ENCODE data around the gene RAET1L. TPM values are rescaled to one million over a fixed set of nuclear protein-coding genes. Genes with fewer than 3 reads are reported as not detected.

Gene RAET1L
- total RNA-seq, 2 experiments from 2014 or later, result not detected

GRCh38 chr6:150058231-150058792 lies 33.0 kb upstream of the RAET1L start:
- ChIA-PET POLR2A (no interaction called here), CTCF (no interaction called here)
- no peak overlapping the region for H3K4me3 Mint-ChIP-seq
- no peak overlapping the region for H3K27ac Mint-ChIP-seq
- no peaks in the 10 kb centered on the region for H3K9me3 Mint-ChIP-seq
- no peaks in the 10 kb centered on the region for H3K36me3 Mint-ChIP-seq (ENCODE audit: low read depth)
- H3K27me3 Mint-ChIP-seq, result peaks cover 33% of the 10 kb centered on the region
- H3K4me1 Mint-ChIP-seq, result peaks cover 12% of the 10 kb centered on the region
- DNase-seq, result no peak

GRCh38 chr6:150057501-150057951 lies 32.2 kb upstream of the RAET1L start:
- H3K4me3 Mint-ChIP-seq, result no peak overlapping the region
- no peak for DNase-seq
- POLR2A ChIA-PET, result no interaction called here
- H3K27ac Mint-ChIP-seq, result no peak overlapping the region
- no peaks in the 10 kb centered on the region for H3K9me3 Mint-ChIP-seq
- peaks cover 12% of the 10 kb centered on the region for H3K4me1 Mint-ChIP-seq
- no peaks in the 10 kb centered on the region for H3K36me3 Mint-ChIP-seq (ENCODE audit: low read depth)
- CTCF ChIA-PET, result no interaction called here
- H3K27me3 Mint-ChIP-seq, result peaks cover 38% of the 10 kb centered on the region

GRCh38 chr6:150056916-150057315 lies 31.6 kb upstream of the RAET1L start:
- Mint-ChIP-seq H3K9me3 (no peaks in the 10 kb centered on the region), H3K27me3 (peaks cover 41% of the 10 kb centered on the region), H3K27ac (no peak overlapping the region), H3K4me3 (no peak overlapping the region), H3K36me3 (ENCODE audit: low read depth) (no peaks in the 10 kb centered on the region), H3K4me1 (peaks cover 12% of the 10 kb centered on the region)
- CTCF ChIA-PET, result interaction anchor here (0.6 kb wide), 3 partner anchors 309 to 1040 kb away, joined by 3 to 6 read pairs (median 5); no protein-coding TSS in a partner anchor
- no peak for DNase-seq
- POLR2A ChIA-PET, result no interaction called here

GRCh38 chr6:150056156-150056555 lies 30.8 kb upstream of the RAET1L start:
- POLR2A ChIA-PET, result no interaction called here
- H3K4me3 Mint-ChIP-seq, result no peak overlapping the region
- CTCF ChIA-PET, result no interaction called here
- no peaks in the 10 kb centered on the region for H3K9me3 Mint-ChIP-seq
- no peak overlapping the region for H3K27ac Mint-ChIP-seq
- no peak for DNase-seq
- H3K27me3 Mint-ChIP-seq, result peaks cover 40% of the 10 kb centered on the region
- peaks cover 12% of the 10 kb centered on the region for H3K4me1 Mint-ChIP-seq
- no peaks in the 10 kb centered on the region for H3K36me3 Mint-ChIP-seq (ENCODE audit: low read depth)

- Mint-ChIP-seq H3K4me1 (peaks cover 8% of the 10 kb centered on the region), H3K4me3 (no peak overlapping the region), H3K27me3 (peaks cover 49% of the 10 kb centered on the region), H3K9me3 (no peaks in the 10 kb centered on the region), H3K27ac (no peak overlapping the region), H3K36me3 (ENCODE audit: low read depth) (no peaks in the 10 kb centered on the region)
- ChIA-PET POLR2A (no interaction called here), CTCF (interaction anchor here (0.7 to 1.3 kb wide), 4 partner anchors 36 to 752 kb away, joined by 3 to 4 read pairs (median 3); no protein-coding TSS in a partner anchor)
- DNase-seq, result no peak
Observed at GRCh38 chr6:150055131-150055530, 29.8 kb upstream of the RAET1L start.

- no peak for DNase-seq
- Mint-ChIP-seq H3K27ac (no peak overlapping the region), H3K27me3 (peaks cover 51% of the 10 kb centered on the region), H3K36me3 (ENCODE audit: low read depth) (no peaks in the 10 kb centered on the region), H3K4me3 (no peak overlapping the region), H3K9me3 (no peaks in the 10 kb centered on the region), H3K4me1 (no peaks in the 10 kb centered on the region)
- POLR2A ChIA-PET, result no interaction called here
- CTCF ChIA-PET, result interaction anchor here (0.7 to 3.1 kb wide), 2 partner anchors 11 to 152 kb away, joined by 3 to 11 read pairs; no protein-coding TSS in a partner anchor
Observed at GRCh38 chr6:150053450-150053849, 28.1 kb upstream of the RAET1L start.

GRCh38 chr6:150050846-150051245 lies 25.5 kb upstream of the RAET1L start:
- no peak for DNase-seq
- H3K4me3 Mint-ChIP-seq, result no peak overlapping the region
- H3K27me3 Mint-ChIP-seq, result peaks cover 65% of the 10 kb centered on the region
- H3K9me3 Mint-ChIP-seq, result no peaks in the 10 kb centered on the region
- no peaks in the 10 kb centered on the region for H3K36me3 Mint-ChIP-seq (ENCODE audit: low read depth)
- CTCF ChIA-PET, result no interaction called here
- H3K27ac Mint-ChIP-seq, result no peak overlapping the region
- H3K4me1 Mint-ChIP-seq, result peaks cover 3% of the 10 kb centered on the region
- POLR2A ChIA-PET, result no interaction called here

- H3K4me3 Mint-ChIP-seq, result no peak overlapping the region
- no peak overlapping the region for H3K27ac Mint-ChIP-seq
- peaks cover 3% of the 10 kb centered on the region for H3K4me1 Mint-ChIP-seq
- H3K9me3 Mint-ChIP-seq, result no peaks in the 10 kb centered on the region
- no peaks in the 10 kb centered on the region for H3K36me3 Mint-ChIP-seq (ENCODE audit: low read depth)
- peaks cover 43% of the 10 kb centered on the region for H3K27me3 Mint-ChIP-seq
- ChIA-PET POLR2A (no interaction called here), CTCF (no interaction called here)
- no peak for DNase-seq
Observed at GRCh38 chr6:150048099-150048498, 22.8 kb upstream of the RAET1L start.

- ChIA-PET POLR2A (no interaction called here), CTCF (no interaction called here)
- no peak overlapping the region for H3K4me3 Mint-ChIP-seq
- H3K27me3 Mint-ChIP-seq, result peaks cover 40% of the 10 kb centered on the region
- peaks cover 3% of the 10 kb centered on the region for H3K4me1 Mint-ChIP-seq
- H3K36me3 Mint-ChIP-seq (ENCODE audit: low read depth), result no peaks in the 10 kb centered on the region
- no peak overlapping the region for H3K27ac Mint-ChIP-seq
- no peaks in the 10 kb centered on the region for H3K9me3 Mint-ChIP-seq
- no peak for DNase-seq
Observed at GRCh38 chr6:150046943-150047342, 21.6 kb upstream of the RAET1L start.

- CTCF ChIA-PET, result no interaction called here
- Mint-ChIP-seq H3K9me3 (no peaks in the 10 kb centered on the region), H3K27me3 (peaks cover 46% of the 10 kb centered on the region), H3K4me3 (no peak overlapping the region), H3K27ac (no peak overlapping the region), H3K36me3 (ENCODE audit: low read depth) (no peaks in the 10 kb centered on the region), H3K4me1 (peaks cover 3% of the 10 kb centered on the region)
- POLR2A ChIA-PET, result no interaction called here
- DNase-seq, result no peak
Observed at GRCh38 chr6:150044621-150045145, 19.4 kb upstream of the RAET1L start.

- ChIA-PET CTCF (no interaction called here), POLR2A (no interaction called here)
- Mint-ChIP-seq H3K27ac (no peak overlapping the region), H3K36me3 (ENCODE audit: low read depth) (no peaks in the 10 kb centered on the region), H3K27me3 (peaks cover 55% of the 10 kb centered on the region), H3K9me3 (no peaks in the 10 kb centered on the region), H3K4me1 (peaks cover 3% of the 10 kb centered on the region), H3K4me3 (no peak overlapping the region)
- DNase-seq, result no peak
Observed at GRCh38 chr6:150043501-150044412, 18.4 kb upstream of the RAET1L start.

GRCh38 chr6:150043096-150043495 lies 17.8 kb upstream of the RAET1L start:
- H3K27me3 Mint-ChIP-seq, result peaks cover 58% of the 10 kb centered on the region
- H3K36me3 Mint-ChIP-seq (ENCODE audit: low read depth), result no peaks in the 10 kb centered on the region
- CTCF ChIA-PET, result interaction anchor here (1.0 kb wide), 1 partner anchor 9 kb away, joined by 4 read pairs; no protein-coding TSS in a partner anchor
- H3K4me1 Mint-ChIP-seq, result peaks cover 4% of the 10 kb centered on the region
- no peak overlapping the region for H3K27ac Mint-ChIP-seq
- no peak overlapping the region for H3K4me3 Mint-ChIP-seq
- POLR2A ChIA-PET, result no interaction called here
- no peak for DNase-seq
- no peaks in the 10 kb centered on the region for H3K9me3 Mint-ChIP-seq
